Keratinocyte (primary cell): ENCODE data around the gene COL9A1. TPM values are rescaled to one million over a fixed set of nuclear protein-coding genes. Genes with fewer than 3 reads are reported as not detected.

Experiments used
- DNase-seq: peaks from one replicate; pipeline ENCODE4 v3.0.0-alpha.2; 2011; ENCODE audit warnings: low read depth, missing footprints, low spot score
- FAIRE-seq: peaks from 2 replicates; lab custom pipeline; 2011; peaks lifted over from hg19 to GRCh38; lab: Jason Lieb, UNC
- H2AFZ ChIP-seq: 2 replicates; pipeline ENCODE4 v1.6.0; 2012; ENCODE audit warnings: low read length, control low read depth, inconsistent platforms; ENCODE audit not compliant: control insufficient read depth
- H3K27ac ChIP-seq: 2 replicates; pipeline ENCODE4 v1.5.1; 2011; ENCODE audit warnings: low read length; ENCODE audit not compliant: control insufficient read depth, insufficient read depth
- H3K27me3 ChIP-seq: 3 replicates; pipeline ENCODE4 v1.6.0; 2011; ENCODE audit warnings: low read length; ENCODE audit not compliant: control insufficient read depth, insufficient read depth; ENCODE audit errors: extremely low read depth
- H3K36me3 ChIP-seq, 2 experiments: 2 replicates in 1 of 2; 3 replicates in 1 of 2; pipeline ENCODE4 v1.5.1; 2011; ENCODE audit warnings: low read length in 2 of 2, mild to moderate bottlenecking in 1 of 2; ENCODE audit not compliant: control insufficient read depth in 2 of 2, insufficient read depth in 2 of 2; ENCODE audit errors: extremely low read depth in 1 of 2
- H3K4me1 ChIP-seq: 3 replicates; pipeline ENCODE4 v1.5.1; 2011; ENCODE audit warnings: low read length; ENCODE audit not compliant: control insufficient read depth, insufficient read depth; ENCODE audit errors: extremely low read depth
- H3K4me2 ChIP-seq: 3 replicates; pipeline ENCODE4 v1.6.0; 2011; ENCODE audit warnings: low read depth, low read length; ENCODE audit not compliant: control insufficient read depth, insufficient read depth; ENCODE audit errors: extremely low read depth
- H3K4me3 ChIP-seq, 3 experiments: fragments of 200-600 bp in 1 of 3; sonication (generic) in 1 of 3; 2 replicates in 2 of 3; 3 replicates in 1 of 3; pipeline ENCODE4 v1.5.1; 2011 to 2016; ENCODE audit warnings: low read length in 3 of 3, mild to moderate bottlenecking in 3 of 3, control low read depth in 2 of 3, inconsistent platforms in 1 of 3, low read depth in 1 of 3, mixed read lengths in 1 of 3, mixed run types in 1 of 3, moderate library complexity in 1 of 3; ENCODE audit not compliant: control insufficient read depth in 2 of 3, insufficient read depth in 2 of 3; ENCODE audit errors: extremely low read depth in 1 of 3
- H3K79me2 ChIP-seq: 2 replicates; pipeline ENCODE4 v1.6.0; 2012; ENCODE audit warnings: low read length; ENCODE audit not compliant: control insufficient read depth, insufficient read depth
- H3K9ac ChIP-seq: 3 replicates; pipeline ENCODE4 v1.6.0; 2011; ENCODE audit warnings: low read length; ENCODE audit not compliant: control insufficient read depth, insufficient read depth; ENCODE audit errors: extremely low read depth
- H3K9me1 ChIP-seq: 3 replicates; pipeline ENCODE4 v1.6.0; 2011; ENCODE audit warnings: low read length; ENCODE audit not compliant: control insufficient read depth, insufficient read depth; ENCODE audit errors: extremely low read depth
- H3K9me3 ChIP-seq: 2 replicates; pipeline ENCODE4 v1.5.1; 2012; ENCODE audit warnings: low read depth, low read length; ENCODE audit not compliant: control insufficient read depth
- H4K20me1 ChIP-seq: 3 replicates; pipeline ENCODE4 v1.6.0; 2011; ENCODE audit warnings: low read length; ENCODE audit not compliant: control insufficient read depth, insufficient read depth; ENCODE audit errors: extremely low read depth
- EZH2 ChIP-seq: IDR thresholded peaks from one replicate; pipeline ENCODE4 v1.6.1; 2012; ENCODE audit warnings: inconsistent platforms, mild to moderate bottlenecking, low read length, moderate library complexity
- dilution Hi-C: fragments of 300-500 bp; cut with MboI; formaldehyde crosslinking; loops from one replicate; pipeline ENCODE4 v1.7.0; 2020; ENCODE audit warnings: low sequenced_read_pairs; ENCODE audit not compliant: extremely low pct_ligation_motif_present
- polyA plus RNA-seq, 5 experiments: library from polyadenylated mRNA; depleted of rRNA in 3 of 5; stranded (reverse) in 3 of 5; stranded (forward) in 1 of 5; unstranded in 1 of 5; fragments of >200 nt; gene quantifications; 1 replicate in 1 of 5; 2 replicates in 3 of 5; 3 replicates in 1 of 5; pipeline versions ENCODE4 v1.2.1 to v1.2.3, GENCODE V29; 2011 to 2012; ENCODE audit warnings: missing spikeins in 2 of 5, low read depth in 1 of 5, low replicate concordance in 1 of 5
- TF ChIP-seq, protein P1 (sequence below), 3 experiments: IDR thresholded peaks in 1 of 3; conservative IDR thresholded peaks in 1 of 3; optimal IDR thresholded peaks in 1 of 3; 2 replicates in 2 of 3; 3 replicates in 1 of 3; pipeline versions ENCODE3 to v1.5.1; 2011; ENCODE audit warnings: low read length in 3 of 3, mild to moderate bottlenecking in 3 of 3, moderate library complexity in 2 of 3, control low read depth in 1 of 3, inconsistent platforms in 1 of 3; ENCODE audit not compliant: insufficient read depth in 2 of 3; ENCODE audit errors: extremely low read depth in 1 of 3

COL9A1 gene
- polyA plus RNA-seq, 1 donor (not counting 4 experiments of a cell fraction or from before 2014, with no cell fraction given) = not detected

- Histone ChIP-seq H3K9ac (no peak overlapping the region), H3K79me2 (no peaks in the 10 kb centered on the region), H3K9me3 (no peaks in the 10 kb centered on the region), H3K9me1 (no peaks in the 10 kb centered on the region), H3K27me3 (no peaks in the 10 kb centered on the region), H3K4me3 (no peak overlapping the region), H3K27ac (no peak overlapping the region), H3K4me1 (no peaks in the 10 kb centered on the region), H3K36me3 (no peaks in the 10 kb centered on the region), H4K20me1 (no peaks in the 10 kb centered on the region), H2AFZ (no peak overlapping the region), H3K4me2 (no peak overlapping the region)
- no peak for FAIRE-seq
- no peak for DNase-seq
- dilution Hi-C loops = no loop called here
- TF ChIP-seq, protein P1, sequence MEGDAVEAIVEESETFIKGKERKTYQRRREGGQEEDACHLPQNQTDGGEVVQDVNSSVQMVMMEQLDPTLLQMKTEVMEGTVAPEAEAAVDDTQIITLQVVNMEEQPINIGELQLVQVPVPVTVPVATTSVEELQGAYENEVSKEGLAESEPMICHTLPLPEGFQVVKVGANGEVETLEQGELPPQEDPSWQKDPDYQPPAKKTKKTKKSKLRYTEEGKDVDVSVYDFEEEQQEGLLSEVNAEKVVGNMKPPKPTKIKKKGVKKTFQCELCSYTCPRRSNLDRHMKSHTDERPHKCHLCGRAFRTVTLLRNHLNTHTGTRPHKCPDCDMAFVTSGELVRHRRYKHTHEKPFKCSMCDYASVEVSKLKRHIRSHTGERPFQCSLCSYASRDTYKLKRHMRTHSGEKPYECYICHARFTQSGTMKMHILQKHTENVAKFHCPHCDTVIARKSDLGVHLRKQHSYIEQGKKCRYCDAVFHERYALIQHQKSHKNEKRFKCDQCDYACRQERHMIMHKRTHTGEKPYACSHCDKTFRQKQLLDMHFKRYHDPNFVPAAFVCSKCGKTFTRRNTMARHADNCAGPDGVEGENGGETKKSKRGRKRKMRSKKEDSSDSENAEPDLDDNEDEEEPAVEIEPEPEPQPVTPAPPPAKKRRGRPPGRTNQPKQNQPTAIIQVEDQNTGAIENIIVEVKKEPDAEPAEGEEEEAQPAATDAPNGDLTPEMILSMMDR (optimal IDR thresholded peaks at IDR 0.05 in 1 of 3, IDR thresholded peaks at IDR 0.05 in 1 of 3, conservative IDR thresholded peaks at IDR 0.05 in 1 of 3; ENCODE audit: extremely low read depth in 1 of 3, insufficient read depth in 2 of 3, low read length in 3 of 3) = no peak
- no peak for TF ChIP-seq EZH2
Observed at GRCh38 chr6:70184723-70185122, 118.2 kb downstream of the COL9A1 start.

DNA sequence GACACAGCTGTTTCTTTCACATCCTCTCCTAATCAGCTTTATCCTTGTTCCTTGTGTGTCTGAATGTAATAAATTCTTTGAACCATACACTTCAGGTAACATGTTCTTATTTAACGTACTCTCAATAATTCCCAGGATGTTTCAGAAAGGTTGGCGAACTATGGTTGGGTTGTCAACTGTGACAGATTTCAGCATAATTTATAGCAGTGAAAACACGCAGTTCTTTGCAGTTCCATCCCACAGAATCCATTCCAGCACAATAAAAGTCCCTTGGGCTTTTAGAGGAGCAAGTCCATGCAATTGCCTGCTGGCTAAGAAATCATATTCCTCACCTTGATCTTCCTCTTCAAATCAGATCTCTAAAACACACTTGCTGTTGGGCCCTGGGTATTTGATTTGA is 119.3 kb downstream of the COL9A1 start:
- H3K27me3 ChIP-seq = no peaks in the 10 kb centered on the region
- dilution Hi-C loops = no loop called here
- TF ChIP-seq, protein P1 (optimal IDR thresholded peaks at IDR 0.05 in 1 of 3, IDR thresholded peaks at IDR 0.05 in 1 of 3, conservative IDR thresholded peaks at IDR 0.05 in 1 of 3; ENCODE audit: extremely low read depth in 1 of 3, insufficient read depth in 2 of 3, low read length in 3 of 3) = no peak
- TF ChIP-seq EZH2 = no peak
- H3K4me1 ChIP-seq = no peaks in the 10 kb centered on the region
- no peak overlapping the region for H3K9ac ChIP-seq
- no peak overlapping the region for H3K4me3 ChIP-seq
- no peak overlapping the region for H2AFZ ChIP-seq
- no peak overlapping the region for H3K4me2 ChIP-seq
- no peaks in the 10 kb centered on the region for H3K79me2 ChIP-seq
- H3K9me1 ChIP-seq = no peaks in the 10 kb centered on the region
- no peaks in the 10 kb centered on the region for H3K36me3 ChIP-seq
- no peaks in the 10 kb centered on the region for H4K20me1 ChIP-seq
- FAIRE-seq = no peak
- no peak overlapping the region for H3K27ac ChIP-seq
- H3K9me3 ChIP-seq = no peaks in the 10 kb centered on the region
- no peak for DNase-seq
